Measurements from ENCODE around the gene SP5. TPM values are rescaled to one million over a fixed set of nuclear protein-coding genes. Genes with fewer than 3 reads are reported as not detected.
A peak's percentile ranks its signal among the peaks of the same experiment; 100 is the strongest.

Gene SP5
- total RNA-seq, 2 donors from 2014 or later = 1.2 to 3.5 TPM

GRCh38 chr2:170711196-170711773, 3.9 kb upstream of the SP5 start:
- H3K9ac ChIP-seq (ENCODE audit: low read depth in 2 of 2, low read length in 2 of 2) = no peak overlapping the region
- peaks cover 6% of the 10 kb centered on the region for H3K4me1 ChIP-seq
- H3K9me3 ChIP-seq = no peaks in the 10 kb centered on the region
- no peak for DNase-seq
- no peak overlapping the region for H3K4me3 ChIP-seq
- intact Hi-C loops (cut with DNase I) = loop anchor here (5.0 kb wide), 1 partner anchor 61 kb away; the partner anchor contains the start of gene ERICH2
- H3K27me3 ChIP-seq = peaks cover 46% of the 10 kb centered on the region
- H3K36me3 ChIP-seq = no peaks in the 10 kb centered on the region
- no peak overlapping the region for H3K27ac ChIP-seq
- no peak for TF ChIP-seq CTCF (IDR thresholded peaks at IDR 0.05)

GRCh38 chr2:170711774-170712652, 3.1 kb upstream of the SP5 start:
- DNase-seq = peak; percentile 17
- H3K27ac ChIP-seq = no peak overlapping the region
- peaks cover 10% of the 10 kb centered on the region for H3K4me1 ChIP-seq
- no peak overlapping the region for H3K9ac ChIP-seq (ENCODE audit: low read depth in 2 of 2, low read length in 2 of 2)
- H3K27me3 ChIP-seq = peaks cover 53% of the 10 kb centered on the region
- H3K4me3 ChIP-seq = no peak overlapping the region
- H3K36me3 ChIP-seq = no peaks in the 10 kb centered on the region
- intact Hi-C loops (cut with DNase I) = loop anchor here (5.0 kb wide), 1 partner anchor 60 kb away; the partner anchor contains the start of gene ERICH2
- TF ChIP-seq CTCF (IDR thresholded peaks at IDR 0.05) = no peak
- H3K9me3 ChIP-seq = no peaks in the 10 kb centered on the region

- Histone ChIP-seq H3K27me3 (peaks cover 59% of the 10 kb centered on the region), H3K36me3 (no peaks in the 10 kb centered on the region), H3K4me3 (no peak overlapping the region), H3K27ac (no peak overlapping the region), H3K9ac (ENCODE audit: low read depth in 2 of 2, low read length in 2 of 2) (no peak overlapping the region), H3K4me1 (peaks cover 12% of the 10 kb centered on the region), H3K9me3 (no peaks in the 10 kb centered on the region)
- intact Hi-C loops (cut with DNase I) = loop anchor here (5.0 kb wide), 1 partner anchor 59 kb away; the partner anchor contains the start of gene ERICH2
- DNase-seq = peak; percentile 19
- no peak for TF ChIP-seq CTCF (IDR thresholded peaks at IDR 0.05)
These were observed 2.2 kb upstream of the SP5 start for GRCh38 chr2:170712653-170713542.

GRCh38 chr2:170713543-170714380, 1.4 kb upstream of the SP5 start:
- intact Hi-C loops (cut with DNase I) = loop anchor here (5.0 kb wide), 1 partner anchor 59 kb away; the partner anchor contains the start of gene ERICH2
- peaks cover 12% of the 10 kb centered on the region for H3K4me1 ChIP-seq
- DNase-seq = peak; percentile 25

More at GRCh38 chr2:170713543-170714380, 1.4 kb upstream of the SP5 start:
- H3K4me3 ChIP-seq = peak overlapping the region; percentile 50
- H3K27ac ChIP-seq = no peak overlapping the region
- H3K27me3 ChIP-seq = peaks cover 59% of the 10 kb centered on the region
- peak overlapping the region; percentile 40 for H3K9ac ChIP-seq (ENCODE audit: low read depth in 2 of 2, low read length in 2 of 2)
- H3K36me3 ChIP-seq = no peaks in the 10 kb centered on the region
- no peak for TF ChIP-seq CTCF (IDR thresholded peaks at IDR 0.05)
- no peaks in the 10 kb centered on the region for H3K9me3 ChIP-seq

Data from colonic mucosa (tissue), 4 donors.